Glutamatergic neuron (in vitro differentiated cells): Measurements from ENCODE around the gene PEX11G. TPM values are rescaled to one million over a fixed set of nuclear protein-coding genes. Genes with fewer than 3 reads are reported as not detected.

Source experiments
- DNase-seq: peaks from one replicate; pipeline ENCODE4 v3.0.0; 2022
- H3K27ac Mint-ChIP-seq: one replicate; pipeline ENCODE4 v1.8.0; 2020; ENCODE audit warnings: mild to moderate bottlenecking, mixed read lengths, inconsistent platforms; ENCODE audit not compliant: unreplicated experiment
- H3K27me3 Mint-ChIP-seq: one replicate; pipeline ENCODE4 v1.8.0; 2020; ENCODE audit warnings: mild to moderate bottlenecking, moderate library complexity, mixed read lengths, inconsistent platforms; ENCODE audit not compliant: unreplicated experiment
- H3K36me3 Mint-ChIP-seq: one replicate; pipeline ENCODE4 v1.8.0; 2020; ENCODE audit warnings: mild to moderate bottlenecking, mixed read lengths, inconsistent platforms; ENCODE audit not compliant: unreplicated experiment
- H3K4me1 Mint-ChIP-seq: one replicate; pipeline ENCODE4 v1.8.0; 2020; ENCODE audit warnings: mild to moderate bottlenecking, low read depth, mixed read lengths, inconsistent platforms; ENCODE audit not compliant: unreplicated experiment
- H3K4me3 Mint-ChIP-seq: one replicate; pipeline ENCODE4 v1.8.0; 2020; ENCODE audit warnings: mild to moderate bottlenecking, mixed read lengths, inconsistent platforms; ENCODE audit not compliant: unreplicated experiment
- H3K9me3 Mint-ChIP-seq: one replicate; pipeline ENCODE4 v1.8.0; 2020; ENCODE audit warnings: mild to moderate bottlenecking, moderate library complexity, mixed read lengths, inconsistent platforms; ENCODE audit not compliant: unreplicated experiment
- total RNA-seq: library from RNA; stranded (reverse); fragmentation: NEBNext Ultra II Directional; extraction: Animal tissue kit (Norgen Biotek cat#: 25700); gene quantifications from one replicate; pipeline ENCODE4 v1.2.1, GENCODE V29; 2021; ENCODE audit not compliant: unreplicated experiment
- TF ChIP-seq, protein P1 (sequence below): fragments of 200-600 bp; sonication (generic); IDR thresholded peaks from one replicate; pipeline ENCODE4 v1.5.0; 2021; ENCODE audit not compliant: partially characterized antibody, unreplicated experiment

Gene PEX11G
- total RNA-seq, 1 donor from 2014 or later: 2.6 TPM

GRCh38 chr19:7509625-7510024 lies 20.8 kb upstream of the PEX11G start:
- no peak overlapping the region for H3K4me3 Mint-ChIP-seq
- H3K36me3 Mint-ChIP-seq: no peaks in the 10 kb centered on the region

GRCh38 chr19:7507884-7508283 lies 19.0 kb upstream of the PEX11G start:
- peaks cover 6% of the 10 kb centered on the region for H3K27me3 Mint-ChIP-seq
- no peak overlapping the region for H3K27ac Mint-ChIP-seq
- H3K4me1 Mint-ChIP-seq: no peaks in the 10 kb centered on the region
- no peaks in the 10 kb centered on the region for H3K36me3 Mint-ChIP-seq
- TF ChIP-seq, protein P1, sequence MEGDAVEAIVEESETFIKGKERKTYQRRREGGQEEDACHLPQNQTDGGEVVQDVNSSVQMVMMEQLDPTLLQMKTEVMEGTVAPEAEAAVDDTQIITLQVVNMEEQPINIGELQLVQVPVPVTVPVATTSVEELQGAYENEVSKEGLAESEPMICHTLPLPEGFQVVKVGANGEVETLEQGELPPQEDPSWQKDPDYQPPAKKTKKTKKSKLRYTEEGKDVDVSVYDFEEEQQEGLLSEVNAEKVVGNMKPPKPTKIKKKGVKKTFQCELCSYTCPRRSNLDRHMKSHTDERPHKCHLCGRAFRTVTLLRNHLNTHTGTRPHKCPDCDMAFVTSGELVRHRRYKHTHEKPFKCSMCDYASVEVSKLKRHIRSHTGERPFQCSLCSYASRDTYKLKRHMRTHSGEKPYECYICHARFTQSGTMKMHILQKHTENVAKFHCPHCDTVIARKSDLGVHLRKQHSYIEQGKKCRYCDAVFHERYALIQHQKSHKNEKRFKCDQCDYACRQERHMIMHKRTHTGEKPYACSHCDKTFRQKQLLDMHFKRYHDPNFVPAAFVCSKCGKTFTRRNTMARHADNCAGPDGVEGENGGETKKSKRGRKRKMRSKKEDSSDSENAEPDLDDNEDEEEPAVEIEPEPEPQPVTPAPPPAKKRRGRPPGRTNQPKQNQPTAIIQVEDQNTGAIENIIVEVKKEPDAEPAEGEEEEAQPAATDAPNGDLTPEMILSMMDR: no peak
- DNase-seq: peak; percentile 75
- H3K9me3 Mint-ChIP-seq: no peaks in the 10 kb centered on the region
- H3K4me3 Mint-ChIP-seq: no peak overlapping the region

More at GRCh38 chr19:7509625-7510024, 20.8 kb upstream of the PEX11G start:
- Mint-ChIP-seq H3K4me1 (peaks cover 3% of the 10 kb centered on the region), H3K27me3 (peaks cover 9% of the 10 kb centered on the region), H3K27ac (no peak overlapping the region), H3K9me3 (peaks cover 2% of the 10 kb centered on the region)
- no peak for DNase-seq
- TF ChIP-seq, protein P1: no peak

- Mint-ChIP-seq H3K9me3 (no peaks in the 10 kb centered on the region), H3K27ac (peak overlapping the region; percentile 59), H3K27me3 (peaks cover 6% of the 10 kb centered on the region), H3K4me1 (no peaks in the 10 kb centered on the region), H3K36me3 (no peaks in the 10 kb centered on the region), H3K4me3 (peak overlapping the region; percentile 7)
- peak; percentile 91 for DNase-seq
- TF ChIP-seq, protein P1: no peak
Measured at GRCh38 chr19:7506385-7507328, 17.8 kb upstream of the PEX11G start.

- Mint-ChIP-seq H3K4me3 (peak overlapping the region; percentile 7), H3K4me1 (no peaks in the 10 kb centered on the region), H3K9me3 (no peaks in the 10 kb centered on the region), H3K27ac (no peak overlapping the region), H3K27me3 (peaks cover 6% of the 10 kb centered on the region), H3K36me3 (no peaks in the 10 kb centered on the region)
- TF ChIP-seq, protein P1: no peak
- DNase-seq: peak; percentile 81
Measured at GRCh38 chr19:7505682-7506384, 17.0 kb upstream of the PEX11G start.
